CD4-positive, alpha-beta T cell treated with Interleukin-15 for 4 hours (primary cell): ENCODE measurements around the gene FADS2.
"Not testable (repeated sequence)": the region's sequence is repeated elsewhere in the genome, so short reads cannot be mapped to it uniquely, and the experiment has no call there.

Experiments used
- DNase-seq: peaks from one replicate; pipeline ENCODE4 v3.0.0-alpha.2; 2020; ENCODE audit warnings: low spot score

The FADS2 gene

DNA sequence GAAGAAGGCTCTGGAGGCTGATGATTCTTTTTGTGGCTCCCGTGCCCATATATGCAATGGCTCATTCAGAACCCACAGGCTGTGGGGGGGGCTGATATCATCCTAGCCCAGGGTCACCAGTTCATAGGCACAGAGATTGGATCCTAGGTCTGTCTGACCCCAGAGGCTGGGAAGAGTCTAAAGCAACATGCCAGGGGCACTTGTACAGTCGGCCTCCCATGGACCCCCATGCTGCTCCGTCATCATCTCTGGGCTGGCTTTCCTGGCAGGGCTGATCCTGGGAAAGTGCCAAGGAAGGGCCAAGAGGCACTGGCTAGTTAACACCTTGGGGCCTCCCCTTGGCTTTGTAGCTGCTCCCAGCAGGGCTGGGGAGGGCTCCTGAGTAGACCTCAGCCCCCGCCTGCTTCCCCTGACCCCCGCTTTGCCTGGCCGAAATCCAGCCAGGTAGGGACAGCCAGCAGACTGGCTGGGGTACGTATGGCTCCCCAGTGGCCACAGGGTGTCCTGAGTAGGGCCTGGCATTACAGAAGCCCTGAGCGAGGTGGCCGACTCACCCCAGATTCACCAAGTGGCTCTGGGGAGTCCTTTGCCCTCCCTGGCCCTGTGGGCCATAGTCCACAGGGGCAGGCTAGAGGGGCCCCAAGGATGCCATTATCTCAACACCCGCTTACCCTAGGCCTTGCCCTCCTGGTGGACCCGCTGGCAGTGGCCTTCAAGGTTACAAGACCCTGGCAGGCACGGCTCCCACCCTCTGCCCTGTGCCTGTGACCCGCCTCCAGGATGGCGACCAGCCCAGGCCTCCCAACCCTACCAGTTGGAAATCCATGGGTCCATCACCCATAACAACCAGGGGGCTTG is 40.7 kb downstream of the FADS2 start:
- no peak for DNase-seq

DNA sequence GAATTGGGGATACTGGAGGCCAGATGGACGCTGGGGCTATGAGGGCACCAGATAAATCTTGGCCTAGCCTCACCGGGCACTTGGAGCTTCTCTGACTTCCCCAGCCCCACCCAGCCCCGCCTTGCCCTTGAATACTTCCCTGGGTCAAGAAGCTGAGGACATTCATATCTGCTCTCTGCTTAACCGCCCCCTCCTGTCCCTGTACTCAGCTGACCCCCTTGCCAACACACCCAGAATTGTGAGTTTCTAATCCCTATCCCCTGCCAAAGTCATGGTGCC is 41.3 kb downstream of the FADS2 start:
- DNase-seq, result no peak

DNA sequence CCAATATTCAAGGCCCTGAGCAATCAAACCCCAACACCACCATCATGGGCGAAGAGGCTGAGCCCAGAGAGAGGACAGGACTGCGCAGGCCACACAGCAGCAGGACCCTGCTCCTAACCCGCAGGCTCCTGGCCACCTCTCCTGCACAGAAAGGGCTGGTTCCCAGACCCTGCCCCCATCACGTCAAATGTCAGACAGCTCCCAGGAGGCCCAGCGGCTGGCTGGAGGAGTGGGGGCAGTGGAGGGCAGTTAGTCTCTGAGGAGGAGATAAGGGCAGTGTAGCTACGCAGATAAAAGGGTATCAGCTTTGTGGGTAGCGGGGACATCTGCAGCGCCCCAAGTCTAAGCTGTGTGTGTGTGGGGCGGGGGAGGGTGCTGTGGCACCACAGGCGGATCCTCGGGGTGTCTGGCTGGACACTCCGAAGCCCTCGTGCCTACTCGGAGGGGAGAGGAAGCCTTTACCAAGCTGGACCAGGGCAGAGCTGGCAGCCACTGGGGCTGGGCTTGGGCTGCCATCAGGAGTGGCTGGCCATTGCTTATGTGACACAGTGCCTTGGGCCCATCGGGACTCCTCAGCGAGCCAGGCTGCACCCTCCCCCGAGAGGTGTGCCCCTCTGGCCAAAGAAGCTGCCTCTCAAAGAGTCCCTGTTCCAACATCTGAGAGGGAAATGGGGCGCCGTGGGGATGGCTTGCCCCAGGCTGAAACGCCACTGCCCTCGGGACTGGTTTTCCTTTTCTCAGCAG is 41.8 kb downstream of the FADS2 start:
- DNase-seq, result no peak

GRCh38 chr11:61870541-61871031 is 42.5 kb downstream of the FADS2 start:
- no peak for DNase-seq

DNA sequence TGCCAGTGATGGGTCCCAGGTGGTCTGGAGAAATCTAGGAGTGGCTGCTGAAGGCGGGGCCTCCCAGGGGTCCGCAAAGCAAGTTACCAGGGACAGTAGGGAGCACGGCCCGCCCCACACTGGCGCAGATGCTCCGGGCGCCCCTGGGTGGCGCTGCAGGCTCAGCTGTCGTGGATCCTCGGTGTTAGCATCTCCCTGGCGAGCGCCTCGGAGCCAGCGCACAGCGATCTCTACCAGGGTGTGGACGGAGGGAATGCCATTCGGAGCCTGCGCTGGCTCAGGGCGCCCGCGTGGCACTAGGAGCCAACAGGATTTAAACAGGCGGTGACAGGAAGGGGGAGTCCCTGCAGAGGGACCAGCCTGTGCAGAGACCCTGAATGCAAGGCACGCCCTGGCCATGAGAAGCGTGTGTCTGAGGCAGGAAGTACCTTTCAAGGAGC is 43.1 kb downstream of the FADS2 start:
- DNase-seq, result peak; percentile 38

GRCh38 chr11:61872935-61873565 is 45.0 kb downstream of the FADS2 start:
- DNase-seq, result no peak

DNA sequence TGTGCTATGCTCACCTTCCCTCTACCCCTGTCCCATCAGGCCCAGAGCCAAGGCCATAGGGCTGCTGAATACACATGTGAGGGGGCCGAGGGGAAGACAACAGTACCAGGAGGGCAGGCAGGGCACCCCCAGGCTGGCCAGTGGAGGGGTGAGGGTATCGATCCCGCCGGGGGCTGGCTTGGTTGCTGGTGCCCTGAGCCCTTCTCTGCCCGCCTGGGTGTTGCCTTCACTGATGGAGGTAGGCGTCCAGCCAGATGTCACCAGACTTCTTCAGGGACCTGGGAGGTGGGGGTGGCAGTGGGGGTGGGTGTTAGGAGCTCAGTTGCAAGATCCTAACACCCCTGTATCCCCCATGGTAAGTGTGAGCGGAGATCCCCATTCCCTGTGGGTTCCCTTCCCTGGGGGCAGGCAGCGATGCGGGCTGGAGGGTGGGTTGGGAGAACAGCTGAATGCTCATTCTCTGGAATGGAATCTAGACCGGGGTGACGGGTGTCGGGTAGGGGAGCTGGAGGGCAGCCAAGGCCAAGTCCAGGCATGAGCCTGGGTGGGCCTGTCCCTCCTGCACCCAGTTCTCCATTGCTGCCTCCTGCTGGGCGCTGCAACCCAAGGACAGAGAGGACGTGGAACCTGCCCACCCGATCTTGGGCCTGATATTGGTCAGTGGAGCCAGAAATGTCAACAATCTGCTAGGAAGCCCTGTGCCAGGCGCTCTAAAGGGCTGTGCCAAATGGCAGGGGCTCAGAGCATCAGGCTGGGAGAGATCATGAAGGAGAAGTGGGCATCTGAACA is 45.7 kb downstream of the FADS2 start:
- DNase-seq, result no peak

DNA sequence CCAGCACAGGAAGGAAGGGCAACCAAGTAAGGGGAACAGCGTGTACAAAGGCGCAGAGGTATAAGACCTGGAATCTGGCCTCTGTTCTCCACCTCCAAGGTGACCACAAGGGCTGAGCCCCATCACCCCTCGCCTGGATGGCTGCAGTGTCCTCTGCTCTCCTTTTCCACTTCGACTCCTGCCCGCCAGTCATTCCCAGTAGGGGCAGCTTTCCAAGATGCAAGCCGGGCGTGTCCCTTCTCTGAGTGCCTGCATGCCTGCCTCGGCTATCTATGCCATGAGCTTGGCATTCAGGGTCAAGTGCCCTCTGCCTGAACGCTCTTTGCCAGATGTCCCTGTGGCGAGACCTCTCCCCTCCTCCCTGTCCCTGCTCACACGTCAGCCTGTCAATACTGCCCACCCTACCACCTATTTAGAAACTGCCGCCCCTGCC is 46.3 kb downstream of the FADS2 start:
- DNase-seq, result no peak

DNA sequence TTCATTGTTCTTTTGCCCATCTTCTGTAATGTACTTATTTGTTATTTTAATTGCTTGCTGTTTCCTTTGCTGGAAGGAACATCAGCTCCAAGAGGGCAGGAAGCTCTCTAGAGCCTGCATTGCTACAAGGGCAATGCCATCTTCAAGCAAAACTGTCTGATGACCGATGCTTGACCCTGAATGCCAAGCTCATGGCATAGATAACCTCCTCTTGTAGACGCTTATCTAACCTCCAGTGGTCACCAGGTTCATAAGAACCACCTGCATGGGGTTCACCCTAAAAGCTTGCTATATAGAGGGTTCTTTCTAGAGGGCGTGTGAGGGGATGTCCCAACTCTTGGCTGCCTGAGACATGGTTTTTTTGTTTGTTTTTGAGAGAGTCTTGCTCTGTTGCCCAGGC is 46.8 kb downstream of the FADS2 start:
- no peak for DNase-seq

DNA sequence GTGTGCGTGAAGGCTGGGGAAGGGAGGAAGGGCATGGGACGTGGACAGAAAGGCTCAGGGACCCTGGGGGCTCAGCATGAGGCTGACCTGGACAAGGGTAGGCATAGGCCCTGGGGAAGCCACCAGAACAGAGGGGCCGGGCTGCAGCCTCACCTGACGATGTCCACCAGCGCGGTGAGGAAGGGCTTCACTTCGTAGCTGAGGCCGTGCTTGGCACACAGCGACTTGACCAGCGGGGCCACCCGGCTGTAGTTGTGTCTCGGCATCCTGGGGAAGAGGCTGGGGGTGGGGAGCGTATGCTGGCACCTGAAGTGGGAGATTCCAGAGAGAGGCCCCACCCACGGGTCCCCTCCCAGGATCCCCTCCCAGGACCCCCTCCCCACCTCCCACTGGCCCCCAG is 47.6 kb downstream of the FADS2 start:
- no peak for DNase-seq

DNA sequence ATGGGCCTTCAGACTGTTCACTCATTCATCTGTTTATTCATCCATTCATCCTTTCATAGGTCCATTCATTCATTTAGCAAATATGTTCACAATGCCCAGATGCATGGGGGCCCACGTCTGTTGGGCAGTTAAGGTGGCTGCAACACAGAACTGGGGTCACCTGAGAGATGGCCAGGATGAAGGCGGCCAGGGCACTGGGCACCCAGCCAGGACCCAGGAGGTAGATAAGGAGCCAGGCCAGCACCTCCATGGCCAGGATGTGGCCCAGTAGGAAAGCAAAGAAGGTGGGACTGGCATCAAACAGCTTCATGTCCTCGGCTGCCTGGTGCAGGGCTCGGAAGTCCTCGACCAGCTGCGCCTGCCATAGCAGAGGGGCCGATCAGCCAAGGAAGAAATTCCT is 51.1 kb downstream of the FADS2 start:
- DNase-seq, result no peak

- DNase-seq, result no peak
These were observed 51.9 kb downstream of the FADS2 start for GRCh38 chr11:61880031-61880430.

- DNase-seq, result no peak
These were observed 52.4 kb downstream of the FADS2 start for GRCh38 chr11:61880454-61880853.

- no peak for DNase-seq
These were observed 53.3 kb downstream of the FADS2 start for GRCh38 chr11:61881397-61881796.

- not testable (repeated sequence) for DNase-seq
These were observed 54.2 kb downstream of the FADS2 start for GRCh38 chr11:61882267-61882666.

GRCh38 chr11:61882879-61883278 is 54.8 kb downstream of the FADS2 start:
- no peak for DNase-seq

DNA sequence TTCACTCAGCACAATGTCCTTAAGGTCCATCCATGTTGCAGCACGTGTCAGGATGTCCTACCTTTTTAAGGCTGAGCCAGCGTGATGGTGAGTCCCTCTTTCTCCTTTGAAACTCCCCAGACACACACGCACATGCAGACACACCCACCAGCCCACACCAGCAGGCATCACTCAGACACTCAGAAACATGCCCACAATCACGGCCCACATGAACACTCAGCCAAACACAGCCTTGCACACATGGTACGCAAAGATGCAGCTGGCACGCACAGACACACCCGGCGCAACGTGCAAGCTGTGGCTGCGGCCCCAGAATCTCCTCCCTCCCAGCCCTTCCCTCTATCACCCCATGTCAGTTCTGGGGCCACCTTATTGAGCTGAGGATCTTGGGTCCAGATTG is 55.2 kb downstream of the FADS2 start:
- DNase-seq, result no peak

GRCh38 chr11:61883947-61884346 is 55.8 kb downstream of the FADS2 start:
- no peak for DNase-seq

DNA sequence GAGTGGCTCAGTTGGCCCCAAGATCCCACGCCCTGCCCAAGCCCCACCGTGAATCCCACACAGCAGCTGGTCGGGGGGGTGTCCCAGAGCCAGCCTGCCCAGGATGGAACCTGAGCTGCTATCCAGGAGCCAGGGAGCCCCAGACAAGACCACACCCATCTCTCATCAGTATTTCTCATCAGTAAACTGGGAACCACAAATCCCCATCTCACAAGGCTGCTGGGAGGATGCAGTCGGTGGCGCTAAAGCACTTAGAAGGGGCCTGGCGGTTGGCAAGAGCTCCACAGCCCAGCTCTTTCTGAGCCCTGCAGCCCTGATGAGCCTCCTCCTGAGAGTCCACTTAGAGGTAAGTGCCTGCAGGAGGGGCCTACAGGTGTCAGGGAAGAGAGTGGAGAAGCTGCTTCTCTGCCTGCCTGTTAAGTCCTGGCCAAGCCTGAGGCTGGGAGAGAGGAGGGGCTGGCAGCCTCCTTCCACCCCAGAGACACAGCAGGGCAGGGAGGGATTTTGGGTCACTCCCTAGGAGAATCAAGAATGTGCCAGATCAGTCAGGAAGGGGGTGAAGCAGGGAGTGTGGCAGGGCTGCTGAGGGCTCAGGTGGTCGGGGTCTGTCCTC is 57.2 kb downstream of the FADS2 start:
- no peak for DNase-seq

- DNase-seq, result no peak
These were observed 57.9 kb downstream of the FADS2 start for GRCh38 chr11:61885784-61886580.

DNA sequence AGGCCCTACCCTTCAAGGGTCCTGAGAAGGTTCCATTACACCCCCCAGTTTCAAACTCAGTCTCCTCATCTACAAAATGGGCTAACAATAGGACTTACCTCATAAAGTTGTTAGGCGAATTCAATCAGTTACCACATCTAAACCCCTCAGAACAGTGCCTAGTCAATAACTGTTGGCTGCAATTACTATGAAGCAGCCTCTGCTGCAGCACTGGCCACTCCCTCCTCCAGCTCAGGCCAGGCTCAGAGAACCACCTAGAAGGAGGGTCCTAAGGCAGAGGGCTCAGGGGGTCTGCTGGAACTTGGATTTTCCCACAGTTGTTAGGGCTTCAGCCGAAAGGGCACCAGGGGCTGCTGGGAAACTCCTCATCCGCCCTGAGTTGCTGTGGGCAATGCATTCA is 58.5 kb downstream of the FADS2 start:
- no peak for DNase-seq
